GM19452 (cell line): ENCODE results near the gene GNPTG.

Source experiments
- ATAC-seq: cut with Tn5 transposase; IDR thresholded peaks from one replicate; pipeline ENCODE4 v1.9.1; 2021; ENCODE audit not compliant: unreplicated experiment

Gene GNPTG

GRCh38 chr16:1392826-1393225 is 41.1 kb downstream of the GNPTG start:
- no peak for ATAC-seq

GRCh38 chr16:1393613-1394176 is 42.0 kb downstream of the GNPTG start:
- ATAC-seq = no peak

DNA sequence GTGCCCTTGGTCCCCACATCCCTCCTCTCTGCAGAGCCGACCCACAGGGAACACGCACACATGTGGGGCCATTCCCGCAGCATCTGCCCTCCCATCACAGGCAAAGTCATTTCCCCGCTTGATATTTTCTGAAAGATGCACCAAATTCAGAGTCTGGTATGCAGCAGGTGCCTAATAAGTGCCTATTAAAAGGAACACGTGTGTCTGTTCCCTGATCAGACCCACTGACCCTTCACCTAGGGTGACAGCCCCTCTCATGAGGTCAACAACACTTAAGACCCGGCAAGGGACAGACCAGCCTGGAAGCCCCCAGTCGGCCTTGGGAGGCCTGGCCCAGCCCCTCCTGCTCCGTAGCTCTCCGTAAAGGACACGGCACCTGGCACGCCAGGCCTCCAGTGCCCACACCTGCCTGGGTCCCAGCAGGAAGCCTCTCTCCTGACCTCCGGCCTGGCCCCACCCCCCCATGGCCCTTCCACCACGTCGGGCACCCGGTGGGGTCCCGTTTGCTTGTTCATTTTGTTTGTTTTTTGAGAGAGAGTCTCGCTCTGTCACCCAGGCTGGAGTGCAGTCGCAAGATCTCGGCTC is 42.7 kb downstream of the GNPTG start:
- ATAC-seq = no peak

DNA sequence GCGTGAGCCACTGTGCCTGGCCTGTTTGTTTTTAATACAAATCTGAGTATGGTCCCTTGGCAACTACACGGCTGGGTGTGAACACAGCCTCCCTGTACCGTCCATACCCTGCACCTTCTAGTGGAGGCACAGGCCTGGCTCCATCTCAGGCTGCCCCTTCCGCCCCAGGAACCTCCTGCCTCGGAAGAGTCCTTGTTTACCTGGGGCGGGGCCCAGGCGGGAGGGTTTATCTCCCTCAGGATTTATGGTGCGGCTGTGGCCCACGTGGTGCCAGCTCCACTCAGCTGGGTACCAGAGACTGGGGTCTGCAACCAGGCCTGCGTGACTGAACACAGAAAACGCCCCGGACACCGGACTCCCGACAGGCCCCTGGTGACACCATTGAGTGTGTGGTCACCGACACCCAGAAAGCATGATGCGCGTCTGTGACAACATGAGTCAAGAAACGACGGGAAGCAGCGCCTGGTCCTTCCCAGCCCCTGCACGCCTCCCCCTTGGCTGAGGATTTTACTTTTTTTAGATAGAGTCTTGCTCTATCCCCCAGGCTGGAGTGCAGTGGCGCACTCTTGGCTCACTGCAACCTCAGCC is 43.8 kb downstream of the GNPTG start:
- ATAC-seq = no peak

GRCh38 chr16:1397779-1398178 is 46.0 kb downstream of the GNPTG start:
- no peak for ATAC-seq

- no peak for ATAC-seq
Observed at GRCh38 chr16:1398351-1398750, 46.6 kb downstream of the GNPTG start.

- ATAC-seq = no peak
Observed at GRCh38 chr16:1398826-1399581, 47.3 kb downstream of the GNPTG start.

GRCh38 chr16:1401061-1401757 is 49.5 kb downstream of the GNPTG start:
- ATAC-seq = no peak

DNA sequence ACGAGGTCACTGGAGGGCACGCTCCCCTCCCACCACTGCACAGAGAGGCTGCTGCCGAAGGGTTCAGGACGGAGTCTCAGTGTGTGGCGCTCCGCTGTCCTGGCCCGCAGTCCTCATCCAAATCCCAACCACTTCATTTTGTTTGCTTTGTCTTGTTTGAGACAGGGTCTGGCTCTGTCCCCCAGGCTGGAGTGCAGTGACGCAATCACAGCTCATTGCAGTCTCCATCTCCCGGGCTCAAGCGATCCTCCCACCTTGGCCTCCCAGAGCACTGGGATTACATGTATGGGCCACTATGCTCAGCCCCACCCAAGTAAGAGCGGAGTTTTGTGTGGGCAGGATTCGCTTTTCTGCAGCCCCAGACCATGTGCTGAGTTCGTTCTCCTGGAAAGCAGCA is 50.0 kb downstream of the GNPTG start:
- no peak for ATAC-seq

DNA sequence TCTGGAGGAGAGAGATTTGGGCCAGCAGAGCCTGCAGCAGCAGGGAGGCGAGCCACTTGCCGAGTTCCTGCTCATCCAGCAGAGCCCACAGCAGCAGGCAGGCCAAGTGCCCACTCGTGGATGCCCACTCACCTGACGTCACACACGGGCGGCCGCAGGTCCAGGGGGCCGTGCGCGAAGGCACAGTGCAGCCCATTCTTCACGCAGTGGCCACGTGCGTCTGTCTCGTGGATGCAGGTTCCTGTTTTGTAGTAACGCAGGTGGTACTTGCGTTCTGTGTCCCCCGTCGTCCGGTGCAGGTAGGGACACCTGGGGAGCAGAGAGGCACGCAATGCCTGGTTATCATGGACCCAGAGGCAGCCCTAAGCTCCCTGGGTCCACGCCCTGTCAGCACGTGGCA is 51.3 kb downstream of the GNPTG start:
- no peak for ATAC-seq

DNA sequence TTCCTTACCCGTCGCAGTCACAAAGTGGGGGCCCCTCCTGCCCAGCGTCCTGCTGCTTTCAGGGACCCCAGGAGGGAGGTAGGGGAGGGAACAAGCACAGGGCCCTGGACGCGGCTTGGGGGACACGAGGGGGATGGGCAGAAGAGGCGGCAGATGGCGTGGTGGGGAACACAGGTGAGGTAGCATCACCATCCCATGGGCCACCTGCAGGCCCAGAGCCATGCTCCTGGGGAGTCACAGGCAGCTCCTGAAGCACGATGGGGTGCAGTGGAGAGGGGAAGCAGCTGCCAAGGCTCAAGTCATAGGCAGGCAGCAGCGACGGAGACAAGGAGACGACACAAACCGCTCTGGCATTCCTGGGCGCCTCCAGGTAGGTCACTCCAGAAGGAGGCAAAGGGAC is 52.0 kb downstream of the GNPTG start:
- no peak for ATAC-seq

DNA sequence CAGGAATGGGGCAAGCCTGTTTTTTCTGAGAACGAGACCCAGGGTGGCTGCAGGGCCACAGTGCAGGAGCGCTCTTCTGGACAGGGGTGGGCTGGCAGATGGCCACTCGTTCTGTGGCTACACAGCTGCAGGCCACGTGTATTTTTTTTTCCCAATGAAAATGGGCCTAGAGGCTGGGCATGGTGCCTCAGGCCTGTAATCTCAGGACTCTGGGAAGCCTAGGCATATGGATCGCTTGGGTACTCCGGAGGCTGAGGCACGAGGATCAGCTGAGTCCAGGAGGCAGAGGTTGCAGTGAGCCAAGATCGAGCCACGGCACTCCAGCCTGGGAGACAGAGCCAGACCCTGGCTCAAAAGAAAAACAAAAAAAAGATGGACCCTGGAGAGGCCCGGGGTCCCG is 56.0 kb downstream of the GNPTG start:
- ATAC-seq = no peak

- peak; percentile 69 for ATAC-seq
Observed at GRCh38 chr16:1408171-1408837, 56.6 kb downstream of the GNPTG start.

- ATAC-seq = no peak
Observed at GRCh38 chr16:1412847-1413246, 61.1 kb downstream of the GNPTG start.
